Right lung (tissue), 5 donors: ENCODE data around the gene GNB1. TPM values are rescaled to one million over a fixed set of nuclear protein-coding genes. Genes with fewer than 3 reads are reported as not detected.

Experiments
- DNase-seq, 2 donors: peaks; one replicate each; pipeline ENCODE4 v3.0.0-alpha.2; 2013
- polyA plus RNA-seq, 5 donors: library from polyadenylated mRNA; unstranded; fragments of 120-200 nt; gene quantifications; one replicate each; pipeline versions ENCODE4 v1.2.1 to v1.2.3, GENCODE V29; 2013; ENCODE audit warnings: inconsistent platforms in 1 of 5, low replicate concordance in 1 of 5; ENCODE audit not compliant: insufficient read length in 5 of 5, insufficient read depth in 1 of 5

GNB1 gene
- polyA plus RNA-seq, 5 donors: 238 to 280 (median 247) TPM

DNA sequence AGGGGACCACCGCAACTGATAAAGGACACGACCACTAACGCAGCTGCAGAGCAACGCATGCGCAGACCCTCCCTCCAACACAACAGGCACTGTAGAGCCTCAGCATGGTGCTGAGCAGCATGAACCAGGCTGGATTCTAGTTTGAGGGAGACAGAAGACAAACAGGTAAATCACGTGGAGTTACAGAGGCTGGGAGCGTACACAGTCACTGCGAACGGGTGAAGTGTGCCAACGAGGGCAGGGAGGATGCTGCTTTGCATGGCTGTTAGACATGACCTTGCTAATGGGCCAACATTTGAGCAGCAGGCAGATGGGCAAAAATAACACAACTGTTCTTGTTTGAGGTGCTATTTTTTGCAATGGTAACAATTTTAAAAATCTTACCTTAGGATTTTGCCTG, 57.4 kb downstream of the GNB1 start:
- no peak for DNase-seq

- DNase-seq: no peak
These were observed 58.1 kb downstream of the GNB1 start for GRCh38 chr1:1832820-1833219.

DNA sequence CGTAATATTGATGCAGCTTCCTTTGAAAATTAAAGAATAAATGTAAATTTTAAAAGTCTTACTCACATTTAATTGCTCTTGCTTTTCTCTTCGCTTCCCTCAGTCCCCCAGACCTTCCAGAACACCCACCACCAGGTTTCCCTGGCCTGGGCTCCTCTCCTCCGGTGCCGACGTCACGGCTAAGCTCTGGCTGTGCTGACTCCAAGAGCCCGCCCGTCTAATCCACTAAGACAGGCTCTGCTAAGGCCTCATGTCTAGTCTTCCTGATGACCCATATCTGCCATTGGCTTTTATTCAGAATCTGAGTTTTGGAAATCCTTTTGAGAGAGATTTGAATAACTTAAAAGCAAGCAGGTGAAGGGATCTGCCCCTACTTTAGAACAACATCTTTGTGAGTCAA, 58.7 kb downstream of the GNB1 start:
- DNase-seq: no peak

DNA sequence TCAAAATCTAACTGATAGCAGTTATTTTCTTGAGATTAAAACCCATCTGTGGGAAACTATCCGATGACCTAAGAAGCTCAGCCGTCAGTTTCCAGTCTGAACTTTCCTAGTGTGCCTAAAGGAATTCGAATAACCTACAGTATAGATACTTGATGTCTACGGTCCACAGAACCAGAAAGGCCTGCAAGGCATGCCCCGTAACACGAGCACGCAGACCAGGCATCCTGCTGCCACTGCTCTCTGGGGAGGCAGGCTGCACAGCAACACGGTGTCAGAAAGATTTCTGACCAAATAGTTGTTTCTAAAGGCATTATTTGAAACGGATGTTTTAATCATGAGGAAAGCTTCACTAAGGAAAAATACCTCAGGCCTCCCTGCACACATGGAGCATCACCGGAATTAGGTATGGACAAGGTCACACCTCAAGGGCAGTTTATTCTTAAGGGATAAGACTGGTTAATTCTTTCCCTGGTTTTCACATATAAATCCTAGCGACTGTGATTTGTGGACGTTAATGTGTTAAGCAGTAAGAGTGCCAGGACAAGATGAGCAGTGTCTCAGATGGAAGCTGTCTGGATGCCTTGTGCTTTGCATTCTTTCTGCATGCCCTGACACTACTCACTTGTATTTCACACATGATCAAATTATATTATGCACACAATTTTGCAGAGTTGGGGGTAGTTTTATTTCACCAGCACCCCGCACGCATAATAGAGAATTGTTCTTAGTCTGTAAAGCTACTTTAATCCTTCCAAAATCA, 63.6 kb downstream of the GNB1 start:
- peak; percentile 35 to 41 for DNase-seq

DNA sequence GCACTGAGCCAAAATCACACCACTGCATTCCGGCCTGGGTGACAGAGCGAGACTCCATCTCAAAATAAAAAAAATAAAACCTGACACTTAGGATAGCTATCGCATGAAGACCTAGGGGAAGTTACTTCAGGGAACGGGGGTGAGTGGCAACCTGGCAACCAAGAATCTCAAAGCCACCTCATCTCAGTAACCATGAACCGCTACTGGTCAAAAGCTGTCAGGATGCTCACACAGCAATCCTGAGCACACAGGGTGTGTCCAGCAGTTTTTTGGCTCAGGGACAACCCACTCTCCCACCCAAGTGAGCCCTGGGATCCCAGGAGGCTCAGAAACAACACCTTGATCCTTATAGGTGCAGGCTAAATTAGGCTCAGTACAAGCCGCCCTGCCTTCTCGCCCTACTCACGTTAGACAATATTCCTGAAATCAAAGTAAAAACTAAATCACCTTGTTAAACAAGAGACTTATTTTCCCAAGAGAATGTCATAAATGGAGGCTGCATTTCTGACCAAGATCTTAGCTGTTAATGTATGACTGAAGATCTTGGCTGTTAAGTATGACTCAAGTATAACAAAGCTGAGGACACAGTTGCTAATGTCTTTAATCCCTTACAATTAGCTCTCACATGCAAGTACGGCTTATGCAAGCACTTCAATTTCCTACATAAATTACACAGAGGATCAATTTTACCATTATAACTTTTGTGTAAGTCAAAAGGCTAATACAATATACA, 64.4 kb downstream of the GNB1 start:
- DNase-seq: no peak

DNA sequence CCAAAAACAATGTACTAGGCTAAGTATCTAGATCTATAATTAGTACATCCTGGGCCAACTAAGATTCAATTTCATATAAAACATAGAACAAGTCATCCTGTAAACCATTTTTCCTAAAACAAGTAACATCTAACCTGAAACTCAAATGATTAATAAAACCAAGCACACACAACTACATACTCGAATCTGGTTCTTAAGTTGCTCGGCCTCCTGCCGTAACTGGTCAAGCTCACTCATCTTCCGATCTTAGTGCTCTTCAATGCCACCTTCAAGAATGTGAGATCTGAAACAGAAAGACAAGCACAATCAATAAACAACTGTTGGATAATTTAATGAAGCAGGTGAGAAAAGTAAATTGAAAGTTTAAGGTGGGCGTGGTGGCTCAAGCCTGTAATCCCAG, 65.7 kb downstream of the GNB1 start:
- DNase-seq: no peak

- no peak for DNase-seq
These were observed 71.1 kb downstream of the GNB1 start for GRCh38 chr1:1819762-1820161.

DNA sequence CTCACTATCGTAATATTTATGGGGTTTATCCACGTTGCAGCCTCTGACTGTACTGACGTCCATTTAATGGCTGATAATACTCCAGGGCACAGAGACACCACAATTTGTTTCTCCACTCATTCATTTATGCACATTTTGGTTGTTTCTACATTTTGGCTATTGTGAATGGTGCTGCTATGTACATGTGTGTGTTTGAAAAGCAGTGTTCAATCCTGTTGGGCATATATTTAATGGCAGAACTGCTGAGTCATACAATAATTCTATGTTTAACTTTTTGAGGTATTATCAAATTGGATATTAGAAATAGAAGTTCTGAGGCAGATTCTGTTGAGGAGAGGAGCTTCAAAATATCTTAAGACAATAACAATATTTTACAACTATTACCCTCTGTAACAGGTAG, 73.7 kb downstream of the GNB1 start:
- no peak for DNase-seq

DNA sequence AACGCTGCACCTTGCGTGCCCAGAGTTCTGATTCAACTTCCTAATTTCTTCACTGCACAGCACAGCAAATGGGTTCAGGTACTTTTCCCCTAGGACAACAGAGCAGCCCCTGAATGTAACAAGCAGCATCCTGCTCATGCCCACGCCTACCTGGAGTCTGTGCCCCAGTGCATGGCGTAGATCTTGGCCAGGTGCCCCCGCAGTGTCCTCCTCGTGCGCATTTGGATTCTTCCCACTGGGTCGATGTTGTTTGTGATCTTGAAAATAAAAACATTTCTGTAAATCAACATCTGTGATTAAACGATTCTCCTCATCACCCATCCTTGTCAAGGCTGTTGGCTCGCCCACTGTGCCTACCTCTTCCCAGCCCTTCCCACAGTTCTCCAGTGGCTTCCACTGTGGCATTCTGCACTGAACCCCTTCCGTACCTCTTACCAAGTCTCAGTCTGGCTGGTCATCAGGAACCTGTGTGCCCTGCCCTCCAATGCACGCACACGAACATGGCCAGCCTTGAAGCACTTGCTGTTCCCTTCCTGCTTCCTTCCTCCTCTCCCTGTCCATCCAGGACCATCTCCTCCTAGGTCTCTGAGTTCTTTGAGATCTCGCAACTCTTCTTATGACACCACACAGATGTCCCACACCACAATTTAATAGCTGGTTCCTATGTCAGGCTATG, 75.1 kb downstream of the GNB1 start:
- DNase-seq: no peak

- DNase-seq: no peak
These were observed 81.4 kb downstream of the GNB1 start for GRCh38 chr1:1809489-1809888.

DNA sequence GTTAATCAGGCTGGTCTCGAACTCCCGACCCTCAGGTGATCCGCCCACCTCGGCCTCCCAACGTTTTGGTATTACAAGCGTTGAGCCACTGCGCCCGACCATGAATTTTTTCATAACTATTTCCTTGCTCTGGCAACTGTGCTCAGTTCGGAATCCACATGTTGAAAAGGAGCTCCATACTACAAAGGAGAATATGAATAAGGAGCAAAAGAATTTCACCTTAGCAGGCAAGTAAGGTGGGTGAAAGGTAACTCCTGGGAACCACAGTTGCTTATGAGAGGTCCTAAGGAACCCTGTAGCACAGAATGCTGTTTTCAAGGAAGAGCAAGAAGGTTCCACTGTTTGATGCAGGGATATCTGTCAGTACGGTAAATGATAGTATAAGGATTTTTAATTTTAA, 82.7 kb downstream of the GNB1 start:
- DNase-seq: no peak

DNA sequence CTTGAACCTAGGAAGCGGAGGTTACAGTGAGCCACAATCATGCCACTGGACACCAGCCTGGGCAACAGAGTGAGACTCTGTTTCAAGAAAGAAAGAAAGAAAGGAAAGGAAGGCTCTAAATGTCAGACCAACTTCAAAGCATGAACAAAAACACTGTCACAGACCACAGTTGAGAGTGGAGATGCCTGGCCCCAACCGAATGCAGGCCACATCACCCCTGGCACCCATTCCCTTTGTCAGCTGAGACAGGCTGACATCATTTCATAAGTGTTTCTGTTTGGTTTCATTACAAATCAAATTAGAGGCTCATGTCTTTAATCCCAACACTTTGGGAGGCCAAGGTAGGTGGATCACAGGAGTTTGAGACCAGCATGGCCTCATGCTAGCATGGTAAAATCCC, 84.0 kb downstream of the GNB1 start:
- DNase-seq: no peak

DNA sequence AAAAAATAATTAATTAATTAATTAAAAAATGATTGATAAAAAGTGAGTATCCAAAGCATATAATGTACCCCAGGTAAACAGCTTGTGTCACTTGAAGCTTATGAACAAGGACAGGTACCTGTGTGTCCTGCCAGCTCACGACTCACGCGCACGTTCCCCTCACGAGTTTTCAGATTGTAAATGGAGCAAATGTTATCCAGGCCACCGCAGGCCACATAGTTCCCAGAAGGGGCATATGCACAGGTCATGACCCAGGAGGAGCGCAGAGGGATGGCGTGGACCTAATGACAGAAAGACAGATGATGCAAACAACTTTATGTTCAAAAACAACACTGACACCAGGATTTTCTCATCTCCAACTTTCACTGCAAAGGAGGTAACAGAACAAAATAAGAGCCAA, 86.6 kb downstream of the GNB1 start:
- no peak for DNase-seq

- no peak for DNase-seq
These were observed 88.0 kb downstream of the GNB1 start for GRCh38 chr1:1802871-1803270.

DNA sequence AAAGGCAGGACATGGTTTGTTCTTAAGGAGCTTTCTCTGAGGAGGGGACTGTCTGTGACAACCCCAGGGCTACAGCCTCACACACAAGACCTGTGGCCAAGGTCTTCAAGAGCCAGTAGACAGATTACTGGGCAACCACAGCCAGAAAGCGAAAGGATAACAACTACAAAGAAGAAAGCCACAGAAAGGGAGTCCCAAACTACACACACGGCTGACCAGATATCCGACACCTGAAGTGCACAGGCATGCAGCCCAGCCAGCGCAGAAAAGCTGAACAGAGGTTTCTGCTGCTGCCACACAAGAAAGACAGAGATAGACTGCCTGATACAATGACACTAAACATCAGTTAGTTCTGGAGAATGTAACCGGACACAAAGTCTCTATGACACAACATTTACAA, 91.2 kb downstream of the GNB1 start:
- no peak for DNase-seq

- no peak for DNase-seq
These were observed 93.1 kb downstream of the GNB1 start for GRCh38 chr1:1797731-1798341.

- no peak for DNase-seq
These were observed 94.4 kb downstream of the GNB1 start for GRCh38 chr1:1796466-1796865.

- DNase-seq: no peak
These were observed 95.9 kb downstream of the GNB1 start for GRCh38 chr1:1794999-1795398.

GRCh38 chr1:1793481-1794244, 97.2 kb downstream of the GNB1 start:
- no peak for DNase-seq

- no peak for DNase-seq
These were observed 102.0 kb downstream of the GNB1 start for GRCh38 chr1:1788646-1789431.

DNA sequence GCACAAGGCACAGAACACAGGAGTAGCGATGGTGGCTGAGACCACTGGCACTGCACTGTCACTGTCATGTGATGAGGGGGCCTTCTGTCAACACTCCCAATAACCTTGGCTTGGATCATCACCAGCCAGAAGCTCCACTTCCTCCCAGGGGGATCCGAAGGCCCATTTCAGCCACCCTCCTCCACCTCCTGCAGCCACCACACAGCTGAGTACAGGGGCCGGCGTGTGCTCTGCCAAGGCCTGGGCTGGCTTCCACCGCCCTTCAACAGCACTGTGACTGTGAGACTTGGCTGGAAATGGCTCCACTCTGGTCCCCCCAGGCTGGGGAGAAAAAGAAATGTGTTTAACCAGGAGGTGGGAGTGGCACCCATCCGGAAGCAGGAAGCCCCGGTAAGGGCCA, 102.8 kb downstream of the GNB1 start:
- DNase-seq: no peak
